Fibroblast of pulmonary artery (primary cell): ENCODE data around the gene NFIX.

ENCODE experiments used
- DNase-seq: peaks from one replicate; pipeline ENCODE4 v3.0.0-alpha.2; 2010; ENCODE audit warnings: low read depth
- H3K4me3 ChIP-seq: replicated peaks from 2 replicates; pipeline ENCODE4 v1.5.1; 2011; ENCODE audit warnings: low read depth, mild to moderate bottlenecking, control low read depth, low read length, moderate library complexity
- TF ChIP-seq, protein P1 (sequence below): IDR thresholded peaks from 2 replicates; pipeline ENCODE4 v1.5.1; 2011; ENCODE audit warnings: mild to moderate bottlenecking, control low read depth, low read length, inconsistent platforms; ENCODE audit errors: missing control alignments

The NFIX gene

GRCh38 chr19:13057744-13058143 is 62.5 kb downstream of the NFIX start:
- DNase-seq: peak; percentile 51
- TF ChIP-seq, protein P1, sequence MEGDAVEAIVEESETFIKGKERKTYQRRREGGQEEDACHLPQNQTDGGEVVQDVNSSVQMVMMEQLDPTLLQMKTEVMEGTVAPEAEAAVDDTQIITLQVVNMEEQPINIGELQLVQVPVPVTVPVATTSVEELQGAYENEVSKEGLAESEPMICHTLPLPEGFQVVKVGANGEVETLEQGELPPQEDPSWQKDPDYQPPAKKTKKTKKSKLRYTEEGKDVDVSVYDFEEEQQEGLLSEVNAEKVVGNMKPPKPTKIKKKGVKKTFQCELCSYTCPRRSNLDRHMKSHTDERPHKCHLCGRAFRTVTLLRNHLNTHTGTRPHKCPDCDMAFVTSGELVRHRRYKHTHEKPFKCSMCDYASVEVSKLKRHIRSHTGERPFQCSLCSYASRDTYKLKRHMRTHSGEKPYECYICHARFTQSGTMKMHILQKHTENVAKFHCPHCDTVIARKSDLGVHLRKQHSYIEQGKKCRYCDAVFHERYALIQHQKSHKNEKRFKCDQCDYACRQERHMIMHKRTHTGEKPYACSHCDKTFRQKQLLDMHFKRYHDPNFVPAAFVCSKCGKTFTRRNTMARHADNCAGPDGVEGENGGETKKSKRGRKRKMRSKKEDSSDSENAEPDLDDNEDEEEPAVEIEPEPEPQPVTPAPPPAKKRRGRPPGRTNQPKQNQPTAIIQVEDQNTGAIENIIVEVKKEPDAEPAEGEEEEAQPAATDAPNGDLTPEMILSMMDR: no peak
- no peak overlapping the region for H3K4me3 ChIP-seq

DNA sequence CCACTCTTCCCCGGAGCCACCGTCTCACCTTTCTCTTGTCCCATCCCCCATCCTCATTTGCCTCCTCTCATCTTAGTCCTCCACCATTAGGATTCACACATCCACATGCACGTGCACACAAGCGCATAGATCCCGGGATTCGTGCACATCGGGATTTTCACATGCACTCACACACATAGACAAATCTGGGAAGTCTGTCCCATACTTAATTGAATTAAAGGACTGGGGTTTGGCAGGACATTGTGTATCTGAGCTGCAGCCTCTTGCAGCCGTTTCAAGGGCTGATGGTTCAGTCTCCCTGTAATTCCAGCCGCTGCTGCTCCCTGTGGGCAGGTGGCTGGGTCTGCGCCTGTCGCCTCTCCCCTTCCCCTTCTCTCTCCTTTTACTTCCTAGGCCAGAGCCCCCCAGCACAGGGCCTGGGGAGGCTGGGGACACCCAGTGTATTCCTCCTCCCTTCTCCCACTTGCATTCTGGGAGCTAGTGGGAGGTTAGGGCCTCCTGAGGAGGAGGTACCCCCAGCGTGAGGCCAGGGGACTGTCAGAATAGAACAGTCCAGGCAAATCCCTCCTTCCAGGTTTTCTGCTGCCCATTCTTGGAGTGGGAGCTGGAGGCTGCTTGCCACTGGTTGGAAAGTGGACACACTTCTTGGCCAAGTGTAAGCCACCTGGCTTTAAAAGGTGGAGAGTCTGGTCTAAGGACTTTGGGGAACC is 63.8 kb downstream of the NFIX start:
- H3K4me3 ChIP-seq: no peak overlapping the region
- DNase-seq: no peak
- TF ChIP-seq, protein P1: no peak

DNA sequence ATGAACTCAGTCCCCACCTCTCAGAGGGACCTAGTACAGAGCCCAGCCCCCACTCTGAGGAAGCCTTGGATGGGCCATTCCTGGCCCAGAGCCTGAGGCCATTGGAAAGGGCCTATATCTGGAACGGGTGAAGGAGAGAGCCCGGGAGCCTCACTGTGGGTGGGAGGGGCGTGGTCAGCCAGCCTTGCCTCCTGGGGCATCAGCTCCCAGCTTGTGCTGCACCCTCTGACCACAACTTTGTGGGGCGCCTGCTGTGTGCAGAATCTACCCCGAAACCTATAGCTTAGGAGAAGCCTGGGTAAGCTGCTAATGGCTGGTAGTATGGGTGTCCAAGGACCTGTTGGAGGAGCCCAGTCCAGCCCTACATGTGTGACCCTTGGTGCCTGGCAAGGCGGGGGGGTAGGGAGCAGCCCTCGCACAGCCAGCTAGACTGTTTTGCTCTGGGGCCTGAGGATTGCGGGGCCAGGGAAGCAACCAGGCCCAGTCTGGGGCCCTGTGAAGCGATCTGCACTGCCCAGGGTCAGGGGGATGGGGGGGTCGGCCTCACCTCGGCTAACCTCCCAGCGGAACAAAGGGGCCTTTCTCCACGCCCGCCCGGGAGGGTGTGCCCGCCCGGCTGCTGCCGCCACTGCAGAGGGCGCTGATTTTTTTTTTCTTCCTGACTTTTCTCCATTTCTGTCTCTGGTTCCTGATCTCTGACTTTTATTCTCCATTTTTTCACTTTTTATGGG is 65.1 kb downstream of the NFIX start:
- TF ChIP-seq, protein P1: no peak
- peak; percentile 19 for DNase-seq
- no peak overlapping the region for H3K4me3 ChIP-seq

DNA sequence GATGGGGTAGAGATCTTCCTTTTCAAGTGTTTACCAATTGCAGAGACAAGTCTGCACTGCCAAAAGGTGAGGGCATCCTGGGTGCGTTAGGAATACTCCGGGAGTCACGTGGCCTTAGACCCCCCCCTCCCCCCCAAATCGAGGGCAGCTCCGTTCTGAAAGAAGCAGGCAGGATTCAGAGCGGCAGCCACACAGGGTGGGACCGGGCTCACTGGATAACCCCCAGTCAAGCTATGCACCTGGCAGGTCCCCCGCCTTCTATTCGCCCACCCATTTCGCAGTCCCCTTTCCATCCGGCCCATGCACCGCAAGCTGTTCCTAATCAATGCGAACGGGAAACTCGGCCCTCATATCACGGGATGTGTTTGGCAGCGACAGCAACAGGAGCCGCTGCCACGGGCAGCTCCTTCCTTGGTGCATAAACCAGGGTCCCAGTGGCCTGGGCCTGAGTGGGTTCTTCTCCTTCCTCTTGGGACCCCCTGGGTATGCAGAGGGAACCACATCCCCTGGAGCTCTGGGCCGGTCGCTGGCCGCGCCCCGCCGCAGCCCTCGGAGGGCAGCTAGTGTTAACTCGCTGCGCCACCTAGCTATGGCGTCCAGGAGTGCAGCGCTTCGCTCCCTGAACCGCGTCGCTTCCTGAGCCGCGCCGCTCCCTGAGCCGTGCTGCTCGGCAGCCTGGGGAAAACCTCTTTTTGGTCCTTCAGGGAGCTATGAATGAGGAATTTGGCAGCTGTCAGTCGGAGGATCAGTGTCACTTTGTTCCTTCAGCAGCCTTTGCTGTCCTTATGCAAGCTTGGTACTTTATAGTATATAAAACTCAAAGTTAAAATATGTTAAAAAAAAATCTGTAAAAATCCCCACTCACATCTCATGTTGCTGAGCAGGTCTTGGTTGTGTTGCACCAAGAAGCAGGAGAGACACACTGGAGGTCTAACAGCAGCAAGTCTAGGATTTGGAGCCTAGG is 66.0 kb downstream of the NFIX start:
- H3K4me3 ChIP-seq: peak overlapping the region; percentile 26
- DNase-seq: peak; percentile 78
- TF ChIP-seq, protein P1: peak; percentile 86

DNA sequence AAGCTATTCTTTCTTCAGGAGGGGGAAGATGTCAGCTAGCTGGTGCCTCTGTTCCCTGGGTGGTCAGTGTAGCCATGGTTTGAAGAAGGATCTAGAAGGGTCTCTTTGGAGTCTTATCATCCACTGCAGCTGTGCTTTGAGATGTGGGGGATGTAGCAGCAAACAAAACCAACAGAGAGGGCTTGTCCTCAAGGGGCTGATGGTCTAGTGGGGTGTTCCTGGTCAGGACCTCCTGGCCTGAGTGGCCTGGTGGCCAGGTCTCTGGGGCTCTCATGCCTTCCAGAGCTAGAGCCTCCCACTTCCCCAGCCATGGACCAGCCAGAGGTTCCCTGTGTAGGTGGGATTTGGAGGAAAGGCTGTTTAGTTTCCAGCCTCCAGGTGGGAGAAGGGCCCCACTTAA is 67.0 kb downstream of the NFIX start:
- TF ChIP-seq, protein P1: no peak
- H3K4me3 ChIP-seq: no peak overlapping the region
- DNase-seq: no peak

DNA sequence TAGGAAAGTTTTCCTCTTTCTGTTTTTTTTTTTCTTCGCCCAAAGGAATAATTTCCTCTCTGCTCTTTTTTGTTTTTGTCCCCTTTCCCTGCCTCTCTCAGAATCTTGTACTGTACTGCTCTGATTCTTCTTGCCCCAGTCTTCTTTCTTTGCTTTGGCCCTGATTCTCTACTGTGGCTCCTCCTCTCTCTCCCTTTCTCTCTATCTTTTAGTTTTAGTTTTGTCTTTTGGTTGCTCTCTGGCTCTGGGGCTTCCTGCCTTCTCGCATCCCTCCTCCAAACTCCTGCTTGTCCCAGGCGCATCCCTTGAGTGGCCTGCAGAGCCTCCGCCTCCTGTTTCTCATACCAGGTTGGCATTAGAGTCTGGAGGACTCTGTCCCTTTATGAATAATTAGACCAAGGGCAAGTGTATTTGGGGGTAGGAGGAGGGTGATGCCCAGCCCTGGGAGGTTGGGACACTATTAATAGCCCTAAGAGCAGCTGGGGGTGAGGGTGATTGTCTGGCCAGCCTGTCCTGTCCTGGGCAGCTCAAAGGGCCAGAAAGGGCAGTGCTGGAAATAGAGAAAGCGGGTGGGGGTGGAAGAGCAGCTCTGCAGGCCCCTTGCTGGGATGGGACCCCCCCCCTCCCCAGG is 68.3 kb downstream of the NFIX start:
- no peak overlapping the region for H3K4me3 ChIP-seq
- TF ChIP-seq, protein P1: no peak
- DNase-seq: no peak
